Activated CD8-positive, alpha-beta memory T cell treated with anti-CD3 and anti-CD28 coated beads, Interleukin-2, amount 50 U/mL, for 1 hour (primary cell): Measurements from ENCODE around the gene CHEK2.
"Not testable (repeated sequence)": the region's sequence is repeated elsewhere in the genome, so short reads cannot be mapped to it uniquely, and the experiment has no call there.

Experiments
- DNase-seq: peaks from one replicate; pipeline ENCODE4 v3.0.0-alpha.2; 2020; ENCODE audit errors: extremely low read depth

CHEK2 gene

GRCh38 chr22:28741200-28741784 lies 328 bp downstream of the CHEK2 start:
- DNase-seq, result no peak

GRCh38 chr22:28738876-28739275 lies 2.7 kb downstream of the CHEK2 start:
- DNase-seq, result not testable (repeated sequence)

GRCh38 chr22:28737701-28738100 lies 3.9 kb downstream of the CHEK2 start:
- DNase-seq, result no peak

- DNase-seq, result no peak
Observed at GRCh38 chr22:28736301-28737155, 5.1 kb downstream of the CHEK2 start.

- no peak for DNase-seq
Observed at GRCh38 chr22:28734393-28734792, 7.2 kb downstream of the CHEK2 start.

- no peak for DNase-seq
Observed at GRCh38 chr22:28730179-28730578, 11.4 kb downstream of the CHEK2 start.

- DNase-seq, result no peak
Observed at GRCh38 chr22:28728621-28729313, 12.9 kb downstream of the CHEK2 start.

GRCh38 chr22:28728002-28728401 lies 13.6 kb downstream of the CHEK2 start:
- DNase-seq, result no peak

GRCh38 chr22:28718044-28718443 lies 23.6 kb downstream of the CHEK2 start:
- no peak for DNase-seq

- DNase-seq, result no peak
Observed at GRCh38 chr22:28716686-28717085, 24.9 kb downstream of the CHEK2 start.

GRCh38 chr22:28715611-28716010 lies 26.0 kb downstream of the CHEK2 start:
- no peak for DNase-seq

GRCh38 chr22:28714043-28714628 lies 27.5 kb downstream of the CHEK2 start:
- DNase-seq, result no peak

GRCh38 chr22:28711820-28712777 lies 29.5 kb downstream of the CHEK2 start:
- no peak for DNase-seq

GRCh38 chr22:28711341-28711740 lies 30.3 kb downstream of the CHEK2 start:
- no peak for DNase-seq

GRCh38 chr22:28710576-28711191 lies 30.9 kb downstream of the CHEK2 start:
- DNase-seq, result no peak

- DNase-seq, result no peak
Observed at GRCh38 chr22:28710107-28710506, 31.5 kb downstream of the CHEK2 start.

GRCh38 chr22:28706845-28707244 lies 34.8 kb downstream of the CHEK2 start:
- DNase-seq, result no peak

GRCh38 chr22:28703436-28703835 lies 38.2 kb downstream of the CHEK2 start:
- DNase-seq, result no peak

GRCh38 chr22:28702891-28703290 lies 38.7 kb downstream of the CHEK2 start:
- no peak for DNase-seq

- DNase-seq, result not testable (repeated sequence)
Observed at GRCh38 chr22:28693041-28693760, 48.4 kb downstream of the CHEK2 start.
